HG03342 (cell line): ENCODE measurements around the gene RHCE.
"Not testable (repeated sequence)": the region's sequence is repeated elsewhere in the genome, so short reads cannot be mapped to it uniquely, and the experiment has no call there.

Experiments used
- ATAC-seq: cut with Tn5 transposase; IDR thresholded peaks from one replicate; pipeline ENCODE4 v1.9.1; 2021; ENCODE audit warnings: mild to moderate bottlenecking, moderate library complexity; ENCODE audit not compliant: unreplicated experiment

RHCE gene

DNA sequence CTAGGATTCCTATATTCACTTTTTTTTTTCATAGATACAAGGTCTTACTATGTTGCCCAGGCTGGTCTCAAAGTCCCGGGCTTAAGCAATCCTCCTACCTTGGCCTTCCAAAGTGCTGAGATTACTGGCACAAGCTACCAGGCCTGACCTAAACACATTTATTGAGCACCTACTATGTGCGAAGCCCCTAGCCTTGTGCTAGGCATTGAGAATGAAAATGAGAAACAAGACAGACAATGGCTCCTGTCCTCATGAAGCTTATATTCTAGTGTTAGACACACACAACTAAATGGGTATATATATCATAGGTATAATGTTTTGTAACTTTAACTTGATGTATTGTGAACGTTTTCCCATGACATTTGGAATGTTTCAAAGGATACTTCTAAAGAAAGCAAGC is 71.0 kb downstream of the RHCE start:
- ATAC-seq: no peak

DNA sequence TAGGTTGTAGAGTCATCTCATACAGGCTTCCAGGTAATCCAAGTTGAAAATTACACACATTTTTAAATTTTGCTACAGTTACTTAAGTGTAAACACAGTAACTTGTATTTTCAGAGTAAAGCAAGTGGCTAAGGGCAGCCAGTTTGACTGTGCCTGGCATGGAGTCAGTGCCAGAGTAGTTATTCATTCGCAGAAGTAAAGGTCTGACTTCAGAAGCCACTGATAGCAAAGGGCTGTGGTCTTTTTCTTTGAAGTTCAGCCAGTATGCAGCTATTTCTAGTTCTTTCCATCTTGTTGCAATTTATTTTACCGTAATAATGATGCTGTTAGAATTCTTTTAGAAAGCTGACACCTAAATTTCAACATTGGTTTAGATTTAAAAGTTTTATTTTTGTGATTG is 73.1 kb downstream of the RHCE start:
- ATAC-seq: no peak

DNA sequence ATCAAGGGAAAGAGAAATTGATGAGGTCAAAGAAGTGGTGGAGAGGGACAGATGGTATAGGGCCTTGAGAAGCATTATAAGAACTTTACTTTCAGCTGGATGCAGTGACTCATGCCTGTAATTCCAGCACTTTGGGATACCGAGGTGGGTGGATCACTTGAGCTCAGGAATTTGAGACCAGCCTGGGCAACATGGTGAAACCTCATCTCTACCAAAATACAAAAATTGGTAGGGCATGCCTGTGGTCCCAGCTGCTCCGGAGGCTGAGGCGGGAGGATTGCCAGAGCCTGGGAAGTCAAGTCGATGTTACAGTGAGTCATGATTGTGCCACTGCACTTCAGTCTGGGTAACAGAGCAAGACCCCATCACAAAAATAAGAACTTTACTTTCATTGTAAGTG is 76.8 kb downstream of the RHCE start:
- no peak for ATAC-seq

DNA sequence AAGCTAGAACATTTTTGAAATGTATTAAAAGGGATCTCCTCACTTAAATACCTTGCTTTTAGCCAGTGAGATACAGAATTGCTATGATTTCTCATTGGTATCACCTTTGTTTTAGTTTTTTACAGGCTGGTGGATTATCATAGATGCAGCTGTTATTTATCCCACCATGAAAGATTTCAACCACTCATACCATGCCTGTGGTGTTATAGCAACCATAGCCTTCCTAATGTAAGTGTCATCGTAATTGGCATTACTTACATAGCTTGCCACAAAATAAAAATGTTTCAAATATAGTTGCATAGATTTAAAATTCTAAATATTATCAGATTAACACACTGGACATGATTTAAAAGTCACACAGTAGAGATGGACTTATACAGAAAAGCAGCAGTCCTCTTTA is 77.8 kb downstream of the RHCE start:
- ATAC-seq: no peak

DNA sequence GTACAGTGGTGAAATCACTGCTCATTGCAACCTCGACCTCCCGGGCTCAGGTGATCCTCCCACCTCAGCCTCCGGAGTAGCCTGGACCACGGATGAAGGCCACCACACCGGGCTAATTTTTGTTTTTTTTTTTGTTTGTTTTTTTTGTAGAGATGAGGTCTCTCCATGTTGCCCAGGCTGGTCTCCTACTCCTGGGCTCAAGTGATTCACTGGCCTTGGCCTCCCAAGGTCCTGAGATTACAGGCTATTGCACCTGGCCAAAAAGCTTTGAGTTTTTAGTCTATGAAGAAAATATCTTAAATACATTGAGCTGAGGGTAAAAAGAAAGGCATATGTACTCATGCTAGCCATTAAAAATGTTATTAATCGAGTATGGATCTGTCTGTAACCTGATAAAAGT is 78.9 kb downstream of the RHCE start:
- no peak for ATAC-seq

DNA sequence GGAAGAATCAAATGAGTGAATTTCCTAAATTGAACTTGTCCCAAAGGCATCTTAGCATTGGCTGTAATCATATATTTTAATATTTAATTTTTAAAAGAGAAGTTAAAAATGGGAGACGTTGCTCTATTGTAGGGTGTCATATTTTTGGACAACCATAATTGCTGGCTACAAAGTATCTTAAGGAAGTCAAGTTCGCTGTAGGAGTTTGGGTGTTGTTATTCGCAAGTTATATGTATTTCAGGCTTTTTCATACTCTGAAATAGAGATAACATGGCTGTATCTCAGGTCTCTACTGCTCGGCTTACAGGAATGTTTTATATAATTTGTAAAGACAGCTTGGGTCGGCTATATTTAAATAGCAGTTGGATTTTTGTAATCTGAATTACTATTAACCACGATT is 81.6 kb downstream of the RHCE start:
- no peak for ATAC-seq

DNA sequence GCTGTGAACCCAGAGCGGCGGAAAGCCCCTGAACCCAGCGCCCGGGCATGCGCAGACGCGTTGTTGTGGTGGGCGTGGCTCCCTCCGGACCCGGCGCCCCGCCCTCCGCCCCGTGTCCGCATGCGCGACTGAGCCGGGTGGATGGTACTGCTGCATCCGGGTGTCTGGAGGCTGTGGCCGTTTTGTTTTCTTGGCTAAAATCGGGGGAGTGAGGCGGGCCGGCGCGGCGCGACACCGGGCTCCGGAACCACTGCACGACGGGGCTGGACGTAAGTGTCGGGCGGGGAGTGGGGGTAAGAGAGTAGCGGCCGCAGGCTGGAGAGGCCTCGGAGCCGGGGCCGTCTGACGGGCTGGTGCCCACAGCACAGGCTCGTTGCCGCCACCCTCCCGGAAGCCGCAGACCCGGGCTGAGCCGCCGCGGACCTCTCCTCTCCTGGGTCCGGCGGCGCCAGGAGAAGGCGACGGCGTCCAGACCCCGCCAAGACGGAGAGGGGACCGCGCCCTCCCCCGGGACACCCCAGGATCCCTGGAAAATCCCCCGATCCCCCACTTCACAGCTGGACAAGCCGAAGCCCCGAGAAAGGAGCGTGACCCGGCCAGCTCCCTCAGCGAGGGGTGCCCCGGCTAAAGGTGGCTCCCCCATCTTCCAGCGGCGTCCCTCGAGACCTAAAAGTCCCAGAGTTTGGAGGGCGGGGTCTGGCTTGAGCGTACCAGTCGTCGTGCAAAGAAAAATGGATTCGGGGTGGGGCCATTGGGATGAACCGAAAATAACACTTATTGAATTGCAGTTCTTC is 82.2 kb downstream of the RHCE start, which contains the start of gene TMEM50A:
Gene TMEM50A, plus strand, starts transcription at position 147 of the 794 bp plus-strand sequence. CDS start 2,153 bp downstream, outside the sequence.
- ATAC-seq: peak; percentile 62

DNA sequence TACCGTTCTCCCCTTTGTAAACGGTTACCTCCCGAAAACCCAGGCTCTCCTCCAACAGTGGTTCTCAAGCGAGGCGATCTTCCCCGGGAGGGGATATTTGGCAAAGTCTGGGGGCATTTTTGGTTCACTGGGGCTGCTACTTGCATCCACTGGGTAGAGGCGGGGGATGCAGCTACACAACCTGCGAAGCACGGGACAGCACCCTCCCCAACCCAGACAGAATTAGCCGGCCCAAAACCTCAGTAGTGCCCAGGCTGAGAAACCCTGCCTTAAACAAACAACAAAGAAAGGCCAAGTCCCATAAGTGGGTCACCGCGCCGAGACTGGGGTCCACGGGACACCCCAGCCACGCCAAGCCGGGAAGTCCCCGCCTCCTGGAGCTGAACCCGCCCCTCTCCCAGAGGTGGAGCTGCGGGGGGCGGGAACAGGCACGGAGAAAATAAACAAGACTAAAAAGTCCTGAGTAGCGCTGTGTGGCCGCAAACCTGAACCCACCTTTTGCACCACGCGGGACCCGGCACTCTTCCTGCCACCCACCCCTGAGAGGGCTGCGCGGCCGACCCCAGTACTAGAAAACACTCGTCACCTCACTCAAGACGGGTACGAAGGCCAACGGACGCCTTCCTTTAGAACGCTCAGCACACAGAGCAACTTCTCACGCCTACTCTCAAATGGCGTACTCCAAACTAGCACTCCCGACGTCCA is 83.0 kb downstream of the RHCE start:
- ATAC-seq: peak; percentile 35

DNA sequence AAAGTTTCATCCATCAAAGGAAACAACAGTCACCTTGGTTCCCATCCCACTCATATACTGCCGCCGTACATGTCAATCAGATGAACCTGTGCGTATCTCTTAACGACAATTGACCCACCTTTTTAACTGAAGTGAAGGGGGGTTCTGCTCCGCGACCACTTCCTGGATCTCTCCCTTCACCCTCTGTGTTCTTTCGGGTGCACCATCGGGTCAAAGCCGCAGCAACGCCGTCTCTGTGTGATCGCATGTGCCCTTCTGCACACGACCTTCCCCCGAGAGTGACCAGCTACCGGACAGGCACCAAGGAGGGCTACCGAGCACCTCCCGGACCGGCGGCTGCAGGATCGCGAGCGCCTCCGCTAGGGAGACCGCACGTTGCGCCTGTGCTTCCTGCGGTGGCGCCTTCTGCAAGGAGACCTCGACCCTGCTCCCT is 83.7 kb downstream of the RHCE start:
- not testable (repeated sequence) for ATAC-seq

DNA sequence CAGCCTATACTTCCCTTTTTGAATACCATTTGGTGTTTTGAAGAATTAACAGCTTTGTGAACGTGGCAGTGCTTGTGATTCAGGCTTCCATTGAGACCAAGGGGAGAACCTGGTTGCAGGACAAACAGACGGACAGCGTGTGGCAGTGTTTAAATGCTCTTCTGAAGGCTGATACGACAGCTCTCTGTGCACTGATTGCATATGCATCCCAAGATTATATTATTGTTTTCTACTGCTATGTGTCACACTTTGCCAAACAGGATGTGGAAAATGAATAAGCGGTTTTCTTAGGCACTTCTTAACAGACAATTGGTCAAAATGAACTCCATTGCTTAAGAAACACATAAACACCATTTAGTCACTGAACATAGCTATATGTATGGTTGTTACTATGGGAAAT is 90.7 kb downstream of the RHCE start:
- not testable (repeated sequence) for ATAC-seq

DNA sequence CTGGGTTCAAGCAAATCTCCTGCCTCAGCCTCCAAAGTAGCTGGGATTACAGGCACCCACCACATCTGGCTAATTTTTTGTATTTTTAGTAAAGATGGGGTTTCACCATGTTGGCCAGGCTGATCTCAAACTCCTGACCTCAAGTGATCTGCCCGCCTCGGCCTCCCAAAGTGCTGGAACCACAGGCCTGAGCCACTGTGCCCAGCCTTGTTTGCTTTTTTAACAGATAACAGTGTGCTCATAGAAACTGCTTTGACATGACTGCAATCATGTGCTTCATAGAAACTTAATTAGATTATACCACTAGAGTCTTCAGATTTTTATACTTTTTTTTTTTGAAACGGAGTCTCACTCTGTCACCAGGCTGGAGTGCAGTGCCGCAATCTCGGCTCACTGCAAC is 91.3 kb downstream of the RHCE start:
- ATAC-seq: not testable (repeated sequence)

DNA sequence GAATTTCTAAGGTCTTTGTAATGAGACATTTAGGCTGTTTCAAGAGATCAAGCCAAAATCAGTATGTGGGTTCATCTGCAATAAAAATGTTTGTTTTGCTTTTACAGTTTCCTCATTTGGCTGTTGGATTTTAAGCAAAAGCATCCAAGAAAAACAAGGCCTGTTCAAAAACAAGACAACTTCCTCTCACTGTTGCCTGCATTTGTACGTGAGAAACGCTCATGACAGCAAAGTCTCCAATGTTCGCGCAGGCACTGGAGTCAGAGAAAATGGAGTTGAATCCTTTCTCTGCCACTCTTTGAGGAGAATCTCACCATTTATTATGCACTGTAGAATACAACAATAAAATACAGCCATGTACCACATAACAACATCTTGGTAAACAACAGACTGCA is 91.8 kb downstream of the RHCE start:
- not testable (repeated sequence) for ATAC-seq

DNA sequence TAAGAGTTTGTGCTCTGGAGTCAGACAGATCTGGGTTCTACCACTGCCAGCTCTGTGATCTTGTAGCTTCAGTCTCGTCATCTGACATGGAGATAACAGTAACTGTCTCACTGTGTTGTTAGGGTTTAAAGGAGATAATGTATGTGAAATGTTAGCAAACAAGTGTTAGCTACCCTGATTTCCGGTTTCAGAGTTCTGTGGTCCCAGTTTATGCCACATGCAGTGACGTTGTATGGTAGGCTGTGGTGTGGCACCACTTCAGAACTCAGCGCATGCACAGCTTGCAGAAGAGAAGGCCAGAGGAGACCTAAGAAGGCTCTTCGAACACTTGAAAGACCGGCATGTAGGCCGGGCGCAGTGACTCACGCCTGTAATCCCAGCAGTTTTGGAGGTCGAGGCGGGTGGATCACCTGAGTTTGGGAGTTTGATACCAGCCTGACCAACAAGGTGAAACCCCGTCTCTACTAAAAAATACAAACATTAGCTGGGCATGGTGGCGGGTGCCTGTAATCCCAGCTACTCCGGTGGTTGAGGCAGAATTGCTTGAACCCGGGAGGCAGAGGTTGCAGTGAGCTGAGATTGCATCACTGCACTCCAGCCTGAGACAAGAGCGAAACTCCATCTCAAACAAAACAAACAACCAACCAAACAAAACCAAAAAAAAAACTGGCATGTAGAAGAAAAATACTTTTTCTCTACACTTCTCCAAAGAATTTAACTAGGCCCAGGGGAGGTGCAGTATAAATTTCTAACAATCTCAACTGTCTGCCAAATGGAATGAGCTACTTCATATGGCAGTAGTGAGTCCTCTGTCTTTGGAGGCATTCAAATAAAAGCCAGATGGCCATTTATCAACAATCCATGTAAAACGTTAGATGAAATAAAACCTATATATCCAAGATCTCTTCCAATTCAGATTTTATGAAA is 92.5 kb downstream of the RHCE start:
- ATAC-seq: not testable (repeated sequence)

DNA sequence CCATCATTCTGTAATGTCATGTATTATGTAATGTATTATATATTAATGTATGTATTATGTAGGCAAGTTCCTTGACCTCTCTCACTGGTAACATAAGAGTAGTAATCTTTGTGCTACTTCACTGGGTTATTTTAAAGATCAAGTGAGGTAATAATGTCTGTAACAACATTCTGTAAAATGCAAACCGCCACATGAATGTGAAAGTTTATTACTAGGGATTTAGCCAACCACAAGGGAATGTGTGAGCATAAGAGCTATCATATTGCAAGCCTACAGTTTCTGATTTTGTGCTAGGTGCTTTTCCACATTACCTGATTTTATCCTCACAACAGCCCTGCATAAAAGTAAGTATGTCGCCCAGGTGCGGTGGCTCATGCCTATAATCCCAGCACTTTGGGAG is 96.2 kb downstream of the RHCE start:
- not testable (repeated sequence) for ATAC-seq

DNA sequence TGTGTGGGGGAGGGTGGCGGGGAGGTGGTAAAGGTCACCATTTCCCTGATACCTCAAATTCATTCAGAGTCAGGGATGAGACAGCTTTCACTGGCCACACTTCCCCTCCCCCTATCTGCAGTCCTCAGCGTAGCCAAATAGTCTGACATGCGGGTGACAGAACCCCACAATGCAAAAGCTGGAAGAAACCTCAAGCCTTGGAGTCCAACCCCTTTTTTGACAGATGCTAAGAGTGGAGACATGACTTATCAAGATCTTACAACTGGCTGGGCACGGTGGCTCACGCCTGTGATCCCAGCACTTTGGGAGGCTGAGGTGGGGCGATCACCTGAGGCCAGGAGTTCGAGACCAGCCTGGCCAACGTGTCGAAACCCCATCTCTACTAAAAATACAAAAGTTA is 98.5 kb downstream of the RHCE start:
- ATAC-seq: not testable (repeated sequence)

DNA sequence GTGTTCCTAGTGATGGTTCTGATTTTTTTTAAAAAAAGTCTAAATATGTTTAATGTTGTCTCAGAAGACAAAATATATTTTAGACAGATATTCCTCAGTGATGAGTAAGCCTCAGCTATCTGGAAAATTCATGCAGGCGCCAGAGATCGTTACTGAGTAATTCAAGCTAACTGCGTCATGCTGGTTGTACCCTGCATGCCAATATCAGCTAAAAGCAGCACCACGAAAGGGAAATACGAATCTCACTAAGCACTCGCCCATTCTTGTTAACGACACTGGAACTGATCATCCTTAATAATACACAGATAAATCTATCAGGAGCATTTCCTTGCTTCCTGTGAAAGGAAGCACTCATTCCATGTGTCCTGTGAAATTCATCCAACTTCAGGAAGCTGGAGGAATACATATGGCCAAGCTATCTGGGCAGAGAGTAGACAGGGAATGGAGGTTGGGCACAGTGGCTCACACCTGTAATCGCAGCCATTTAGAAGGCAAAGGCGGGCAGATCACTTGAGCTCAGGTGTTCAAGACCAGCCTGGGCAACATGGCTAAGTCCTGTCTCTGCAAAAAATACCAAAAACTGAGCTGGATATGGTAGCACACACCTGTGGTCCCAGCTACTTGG is 100.2 kb downstream of the RHCE start:
- ATAC-seq: not testable (repeated sequence)

DNA sequence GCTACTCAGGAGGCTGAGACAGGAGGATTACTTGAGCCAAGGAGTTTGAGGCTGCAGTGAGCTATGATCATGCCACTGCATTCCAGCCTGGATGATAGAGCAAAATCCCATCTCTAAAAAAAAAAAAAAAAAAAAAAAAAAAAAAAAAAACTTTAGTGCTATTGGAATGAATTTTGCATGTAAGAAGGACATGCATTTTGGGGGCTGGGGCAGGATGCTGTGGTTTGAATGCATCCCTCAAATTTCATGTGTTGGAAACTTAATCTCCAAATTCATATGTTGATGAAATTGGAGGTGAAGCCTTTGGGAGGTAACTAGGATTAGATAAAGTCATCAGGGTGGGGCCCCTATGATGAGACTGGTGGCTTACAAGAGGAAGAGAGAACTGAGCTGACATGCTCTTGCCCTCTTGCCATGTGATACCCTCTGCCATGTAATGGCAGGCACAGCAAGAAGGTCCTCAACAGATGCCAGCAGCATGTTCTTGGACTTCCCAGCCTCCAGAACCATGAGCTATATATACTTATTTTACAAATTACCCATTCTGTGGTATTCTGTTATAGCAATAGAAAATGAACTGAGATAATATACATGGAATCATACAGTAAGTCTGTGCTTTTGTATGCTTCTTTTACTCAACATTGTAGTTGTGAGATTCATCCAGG is 107.7 kb downstream of the RHCE start:
- not testable (repeated sequence) for ATAC-seq
